Endothelial cell of umbilical vein (primary cell): Measurements from ENCODE around the gene SART3. TPM values are rescaled to one million over a fixed set of nuclear protein-coding genes. Genes with fewer than 3 reads are reported as not detected.

Source experiments
- BruUV-seq: library from RNA; stranded (reverse); fragments of 400-500 nt; replicated peaks from 2 replicates; lab custom pipeline; 2021; lab: Mats Ljungman, UMichigan
- CTCF ChIA-PET: fragments of 300-600, 350-600 bp; sonication (Branson Sonifier 250); formaldehyde crosslinking; loops from one replicate; lab custom pipeline; 2021; ENCODE audit warnings: antibody characterized with exemption, inconsistent platforms; lab: Charles Lee
- POLR2A ChIA-PET: fragments of 300-600, 350-600 bp; sonication (Branson Sonifier 250); formaldehyde crosslinking; loops from one replicate; lab custom pipeline; 2021; ENCODE audit warnings: antibody characterized with exemption, inconsistent platforms; lab: Charles Lee
- DNase-seq: peaks from one replicate; pipeline ENCODE4 v3.0.0-alpha.2; 2011; ENCODE audit warnings: low read depth, low spot score
- FAIRE-seq: peaks from 2 replicates; lab custom pipeline; 2011; peaks lifted over from hg19 to GRCh38; lab: Jason Lieb, UNC
- H2AFZ ChIP-seq: 2 replicates; pipeline ENCODE4 v1.6.0; 2012; ENCODE audit warnings: low read depth, low read length, control low read depth, inconsistent platforms
- H3K27ac ChIP-seq: 2 replicates; pipeline ENCODE4 v1.5.1; 2011; ENCODE audit warnings: low read depth, mild to moderate bottlenecking, control low read depth, low read length, moderate library complexity; ENCODE audit not compliant: insufficient read depth
- H3K27me3 ChIP-seq, 2 experiments: 2 replicates each; pipeline versions ENCODE4 v1.6.0 to v1.6.1; 2011; ENCODE audit warnings: low read length in 2 of 2, mixed read lengths in 1 of 2; ENCODE audit not compliant: control insufficient read depth in 2 of 2, insufficient read depth in 2 of 2
- H3K36me3 ChIP-seq, 2 experiments: 2 replicates in 1 of 2; 3 replicates in 1 of 2; pipeline ENCODE4 v1.5.1; 2011; ENCODE audit warnings: low read length in 2 of 2, mild to moderate bottlenecking in 1 of 2, moderate library complexity in 1 of 2; ENCODE audit not compliant: control insufficient read depth in 2 of 2, insufficient read depth in 2 of 2; ENCODE audit errors: extremely low read depth in 1 of 2
- H3K4me1 ChIP-seq: 3 replicates; pipeline ENCODE4 v1.5.1; 2011; ENCODE audit warnings: mild to moderate bottlenecking, low read length; ENCODE audit not compliant: control insufficient read depth, insufficient read depth; ENCODE audit errors: extremely low read depth
- H3K4me2 ChIP-seq: 2 replicates; pipeline ENCODE4 v1.6.1; 2011; ENCODE audit warnings: low read length, control low read depth, mixed read lengths; ENCODE audit not compliant: insufficient read depth
- H3K4me3 ChIP-seq, 3 experiments: fragments of 200-600 bp in 1 of 3; sonication (generic), shearing (Covaris generic) in 1 of 3; replicated peaks in 1 of 3; 2 replicates each; pipeline ENCODE4 v1.5.1; 2011 to 2016; ENCODE audit warnings: control low read depth in 3 of 3, low read length in 3 of 3, mild to moderate bottlenecking in 2 of 3, inconsistent platforms in 1 of 3, low read depth in 1 of 3, moderate library complexity in 1 of 3; ENCODE audit not compliant: insufficient read depth in 1 of 3
- H3K79me2 ChIP-seq: 2 replicates; pipeline ENCODE4 v1.6.0; 2012; ENCODE audit warnings: low read length, inconsistent platforms; ENCODE audit not compliant: control insufficient read depth, insufficient read depth
- H3K9ac ChIP-seq: replicated peaks from 2 replicates; pipeline ENCODE3; 2011; ENCODE audit warnings: low read length, control low read depth; ENCODE audit not compliant: insufficient read depth; ENCODE audit errors: extremely low read depth
- H3K9me1 ChIP-seq: replicated peaks from 3 replicates; pipeline ENCODE4 v1.6.0; 2011; ENCODE audit warnings: mild to moderate bottlenecking, low read length; ENCODE audit not compliant: control insufficient read depth, insufficient read depth; ENCODE audit errors: extremely low read depth
- H3K9me3 ChIP-seq: replicated peaks from 2 replicates; pipeline ENCODE4 v1.5.1; 2012; ENCODE audit warnings: low read length, inconsistent platforms; ENCODE audit not compliant: control insufficient read depth, insufficient read depth
- H4K20me1 ChIP-seq: replicated peaks from 2 replicates; pipeline ENCODE3; 2011; ENCODE audit warnings: mild to moderate bottlenecking, low read length; ENCODE audit not compliant: control insufficient read depth, insufficient read depth; ENCODE audit errors: extremely low read depth
- CTCF ChIP-seq, 2 donors: IDR thresholded peaks; 1 replicate in 1 of 2; 2 replicates in 1 of 2; pipeline ENCODE4 v1.5.1; 2011; ENCODE audit warnings: low read length in 2 of 2, mild to moderate bottlenecking in 2 of 2, moderate library complexity in 2 of 2, control low read depth in 1 of 2, inconsistent platforms in 1 of 2, low read depth in 1 of 2; ENCODE audit not compliant: insufficient read depth in 1 of 2; ENCODE audit errors: extremely low read depth in 1 of 2
- EZH2 ChIP-seq: IDR thresholded peaks from 2 replicates; pipeline ENCODE4 v1.6.1; 2012; ENCODE audit warnings: borderline replicate concordance, low read depth, mild to moderate bottlenecking, moderate library complexity, low read length, inconsistent platforms; ENCODE audit not compliant: severe bottlenecking
- FOS ChIP-seq: IDR thresholded peaks from 2 replicates; pipeline ENCODE4 v1.6.1; 2011; ENCODE audit warnings: mild to moderate bottlenecking, low read length, moderate library complexity, borderline replicate concordance; ENCODE audit not compliant: insufficient read depth
- GATA2 ChIP-seq: IDR thresholded peaks from 2 replicates; pipeline ENCODE4 v1.7.0; 2011; ENCODE audit warnings: low read depth, mild to moderate bottlenecking, moderate library complexity, mixed read lengths, low read length; ENCODE audit not compliant: insufficient read length, insufficient read depth
- JUN ChIP-seq: IDR thresholded peaks from 2 replicates; pipeline ENCODE4 v1.6.1; 2011; ENCODE audit warnings: borderline replicate concordance, low read depth; ENCODE audit not compliant: insufficient read length, insufficient read depth
- MAX ChIP-seq: IDR thresholded peaks from 2 replicates; pipeline ENCODE4 v1.6.1; 2011; ENCODE audit not compliant: insufficient read depth, insufficient read length
- MYC ChIP-seq: IDR thresholded peaks from one replicate; pipeline ENCODE4 v1.6.1; 2011; ENCODE audit warnings: mild to moderate bottlenecking, low read depth, low read length
- POLR2A ChIP-seq: IDR thresholded peaks from 2 replicates; pipeline ENCODE4 v1.6.1; 2012; ENCODE audit warnings: low read depth, mild to moderate bottlenecking, control low read depth, low read length
- POLR2AphosphoS5 ChIP-seq: IDR thresholded peaks from 2 replicates; pipeline ENCODE4 v1.6.1; 2012; ENCODE audit warnings: low read depth, mild to moderate bottlenecking, control low read depth, low read length, moderate library complexity; ENCODE audit not compliant: insufficient read depth
- dilution Hi-C: fragments of 300-500 bp; cut with MboI; formaldehyde crosslinking; loops from one replicate; pipeline ENCODE4 v1.15.0; 2019; ENCODE audit warnings: low sequenced_read_pairs; ENCODE audit not compliant: extremely low pct_ligation_motif_present
- intact Hi-C: fragments of 100-400 bp; cut with micrococcal nuclease; formaldehyde crosslinking; loops from one replicate; pipeline ENCODE4 v1.10.0; 2022
- polyA plus RNA-seq, 4 experiments: library from polyadenylated mRNA; depleted of rRNA in 3 of 4; stranded (reverse) in 3 of 4; unstranded in 1 of 4; fragments of >200 nt; gene quantifications; 2 replicates each; pipeline versions ENCODE4 v1.2.1 to v1.2.3, GENCODE V29; 2011 to 2012; ENCODE audit warnings: missing spikeins in 1 of 4
- total RNA-seq: library from RNA; stranded (reverse); gene quantifications from 2 replicates; pipeline ENCODE4 v1.2.3, GENCODE V29; 2021

The SART3 gene
- total and polyA plus RNA-seq, 2 donors (not counting 3 experiments of a cell fraction or from before 2014, with no cell fraction given), result 13.9 to 50.7 TPM

- DNase-seq (no peak), FAIRE-seq (no peak)
- Histone ChIP-seq H3K4me3 (no peak overlapping the region), H3K4me1 (no peaks in the 10 kb centered on the region), H3K27ac (no peak overlapping the region), H3K9me1 (no peaks in the 10 kb centered on the region), H2AFZ (no peak overlapping the region), H4K20me1 (no peaks in the 10 kb centered on the region), H3K9ac (no peak overlapping the region), H3K4me2 (no peak overlapping the region), H3K79me2 (no peaks in the 10 kb centered on the region), H3K27me3 (no peaks in the 10 kb centered on the region), H3K9me3 (no peaks in the 10 kb centered on the region), H3K36me3 (no peaks in the 10 kb centered on the region)
- ChIA-PET POLR2A (no interaction called here), CTCF (interaction anchor here (0.8 kb wide), 1 partner anchor 17 kb away, joined by 3 read pairs; no protein-coding TSS in a partner anchor)
- no TSS peak for BruUV-seq
- dilution Hi-C loops, result no loop called here
- TF ChIP-seq CTCF (IDR thresholded peaks at IDR 0.05; ENCODE audit: extremely low read depth in 1 of 2, insufficient read depth in 1 of 2, low read depth in 1 of 2, low read length in 2 of 2) (no peak), POLR2AphosphoS5 (no peak), JUN (no peak), POLR2A (no peak)
- intact Hi-C loops, result no loop called here
Observed at GRCh38 chr12:108603743-108604142, 42.8 kb upstream of the SART3 start.

GRCh38 chr12:108602976-108603704 lies 42.2 kb upstream of the SART3 start:
- H3K4me2 ChIP-seq, result no peak overlapping the region
- H3K36me3 ChIP-seq, result no peaks in the 10 kb centered on the region
- H3K79me2 ChIP-seq, result no peaks in the 10 kb centered on the region
- intact Hi-C loops, result no loop called here
- no peak overlapping the region for H2AFZ ChIP-seq
- H3K4me3 ChIP-seq, result no peak overlapping the region
- ChIA-PET CTCF (no interaction called here), POLR2A (no interaction called here)
- H3K27ac ChIP-seq, result no peak overlapping the region
- DNase-seq, result no peak
- H3K9me1 ChIP-seq, result no peaks in the 10 kb centered on the region
- H3K27me3 ChIP-seq, result no peaks in the 10 kb centered on the region
- TF ChIP-seq EZH2 (no peak), POLR2AphosphoS5 (no peak), JUN (no peak), MYC (no peak), FOS (no peak), CTCF (IDR thresholded peaks at IDR 0.05; ENCODE audit: extremely low read depth in 1 of 2, insufficient read depth in 1 of 2, low read depth in 1 of 2, low read length in 2 of 2) (no peak), MAX (no peak), POLR2A (no peak), GATA2 (no peak)
- H3K9me3 ChIP-seq, result no peaks in the 10 kb centered on the region
- H3K9ac ChIP-seq, result no peak overlapping the region
- no TSS peak for BruUV-seq
- dilution Hi-C loops, result no loop called here
- H3K4me1 ChIP-seq, result no peaks in the 10 kb centered on the region
- no peaks in the 10 kb centered on the region for H4K20me1 ChIP-seq
- FAIRE-seq, result no peak
